ENCODE measurements around the gene RAB29. TPM values are rescaled to one million over a fixed set of nuclear protein-coding genes. Genes with fewer than 3 reads are reported as not detected.

Gene RAB29
- total RNA-seq = 4.3 and 5.5 TPM in 2 replicates

GRCh38 chr1:205775015-205775716 lies at the start of gene RAB29:
Gene RAB29, minus strand, starts transcription at chr1:205775482. Its CDS starts 526 bp downstream, at chr1:205774956.

DNA sequence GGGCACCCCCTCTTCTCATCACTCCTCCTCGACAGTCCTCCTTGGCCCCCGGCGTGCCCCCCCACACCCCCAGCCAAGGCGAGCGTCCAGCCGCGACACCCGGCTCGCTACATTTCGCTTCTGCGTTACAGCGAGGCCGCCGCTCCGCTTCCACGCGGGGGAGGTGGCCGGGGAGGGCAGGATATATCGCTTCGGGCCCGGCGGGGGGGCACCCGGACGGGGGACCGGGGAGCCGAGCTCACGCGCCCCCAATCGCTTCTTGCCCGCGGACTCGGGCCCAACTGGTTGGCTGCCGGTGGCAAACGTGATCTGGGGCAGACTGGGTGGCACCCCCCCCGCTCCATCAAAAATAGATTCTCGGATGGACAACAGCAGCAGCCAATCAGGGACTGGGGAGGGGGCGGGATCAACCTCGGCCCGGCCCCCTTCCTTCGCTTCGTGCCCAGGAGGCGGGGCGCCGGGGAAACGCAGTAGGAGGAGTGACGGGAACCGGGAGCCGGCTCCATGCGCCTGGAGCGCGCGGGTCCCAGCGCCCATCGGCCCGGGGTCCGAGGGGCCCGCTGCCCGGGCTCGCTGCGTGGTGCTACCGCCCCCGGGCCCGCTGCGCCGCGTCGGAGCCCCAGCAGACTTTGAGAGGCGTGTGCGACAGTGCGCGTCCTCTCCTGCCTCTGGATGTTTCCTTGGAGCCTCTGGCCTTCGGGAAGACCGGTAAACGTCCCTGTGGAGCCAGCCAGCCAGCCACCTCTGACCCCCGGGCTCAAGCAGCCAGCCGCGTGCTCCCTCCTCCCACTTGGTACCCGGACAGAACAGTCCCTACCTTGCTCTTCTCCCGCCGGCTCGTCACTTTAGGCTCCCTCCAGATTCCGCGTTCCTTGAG lies 37.8 kb upstream of the RAB29 start, which contains the start of gene SLC41A1:
TSS of gene SLC41A1 (minus strand) at position 321 of the 877 bp plus-strand sequence. CDS start 2,757 bp downstream, outside the sequence.

GRCh38 chr1:205750138-205751035 lies 24.9 kb downstream of the RAB29 start, which contains the start of gene NUCKS1:
Gene NUCKS1, minus strand, starts transcription at chr1:205750182. Its CDS starts 209 bp downstream, at chr1:205749973.

Other genes with a start within 250 kb of the RAB29 start
- gene ELK4, start 143.5 kb downstream of the RAB29 start, total RNA-seq = 4.5 and 7.1 TPM in 2 replicates
- 2.5 and 2.7 TPM in 2 replicates for gene SLC45A3, start 95.0 kb downstream of the RAB29 start, total RNA-seq
- 65.3 and 89.8 TPM in 2 replicates for gene NUCKS1, start 25.3 kb downstream of the RAB29 start, total RNA-seq
- gene SLC41A1, start 37.7 kb upstream of the RAB29 start, total RNA-seq = 10.1 and 13.4 TPM in 2 replicates
- under 0.01 TPM in 1 of 2 replicates, not detected in the other for gene PM20D1, start 74.7 kb upstream of the RAB29 start, total RNA-seq
- gene SLC26A9, start 168.0 kb upstream of the RAB29 start, total RNA-seq = not detected in 2 replicates
- gene RAB7B, start 227.9 kb upstream of the RAB29 start, total RNA-seq = 3.2 and 3.4 TPM in 2 replicates
- gene CTSE, start 248.4 kb upstream of the RAB29 start, total RNA-seq = not detected in 2 replicates